Stimulated activated CD4-positive, alpha-beta T cell treated with anti-CD3 and anti-CD28 coated beads, Interleukin-4, amount 100 ng/mL, for 4 hours (primary cell): ENCODE measurements around the gene TBC1D22A.

ENCODE experiments used
- DNase-seq, 2 experiments: peaks; one replicate each; pipeline ENCODE4 v3.0.0-alpha.2; 2020

The TBC1D22A gene

GRCh38 chr22:47187176-47187957 is 424.9 kb downstream of the TBC1D22A start:
- DNase-seq: no peak

DNA sequence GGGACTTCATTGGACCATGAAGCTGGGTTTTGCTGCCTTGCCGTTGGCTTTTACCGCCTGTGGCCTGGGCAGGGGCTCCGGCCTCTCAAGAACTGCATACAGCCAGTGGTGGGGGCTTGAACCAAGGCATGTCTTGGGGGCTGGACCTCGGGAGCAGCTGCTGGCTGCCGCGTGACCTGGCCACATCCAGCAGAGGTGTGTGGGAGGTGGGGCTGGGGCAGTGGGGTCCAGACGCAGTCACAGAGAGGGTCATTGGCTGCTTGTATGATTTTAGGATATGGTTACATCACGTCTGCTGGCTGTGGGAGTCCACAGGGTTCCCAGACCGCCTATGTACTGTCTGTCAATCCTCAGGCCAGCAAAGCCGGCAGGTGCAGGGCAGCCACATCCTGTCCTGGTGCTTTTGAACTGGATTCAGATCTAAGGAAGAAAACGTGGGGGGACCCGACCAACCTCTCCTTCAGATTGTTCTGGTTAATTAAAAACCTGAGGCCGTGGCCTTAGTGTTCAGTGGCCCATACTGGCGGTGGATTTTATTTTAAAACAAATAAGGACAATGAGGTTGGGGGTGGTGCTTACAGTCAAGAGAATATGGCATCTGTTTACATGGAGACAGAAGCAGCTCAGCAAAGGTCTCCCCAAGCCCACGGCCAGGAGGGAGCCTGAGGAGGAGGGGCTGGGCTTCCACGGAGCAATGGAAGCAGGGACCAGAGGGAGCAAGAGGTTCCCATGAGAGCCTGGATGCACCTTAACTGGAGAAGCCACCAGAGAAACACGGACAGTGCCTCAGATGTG is 426.0 kb downstream of the TBC1D22A start:
- DNase-seq: no peak

DNA sequence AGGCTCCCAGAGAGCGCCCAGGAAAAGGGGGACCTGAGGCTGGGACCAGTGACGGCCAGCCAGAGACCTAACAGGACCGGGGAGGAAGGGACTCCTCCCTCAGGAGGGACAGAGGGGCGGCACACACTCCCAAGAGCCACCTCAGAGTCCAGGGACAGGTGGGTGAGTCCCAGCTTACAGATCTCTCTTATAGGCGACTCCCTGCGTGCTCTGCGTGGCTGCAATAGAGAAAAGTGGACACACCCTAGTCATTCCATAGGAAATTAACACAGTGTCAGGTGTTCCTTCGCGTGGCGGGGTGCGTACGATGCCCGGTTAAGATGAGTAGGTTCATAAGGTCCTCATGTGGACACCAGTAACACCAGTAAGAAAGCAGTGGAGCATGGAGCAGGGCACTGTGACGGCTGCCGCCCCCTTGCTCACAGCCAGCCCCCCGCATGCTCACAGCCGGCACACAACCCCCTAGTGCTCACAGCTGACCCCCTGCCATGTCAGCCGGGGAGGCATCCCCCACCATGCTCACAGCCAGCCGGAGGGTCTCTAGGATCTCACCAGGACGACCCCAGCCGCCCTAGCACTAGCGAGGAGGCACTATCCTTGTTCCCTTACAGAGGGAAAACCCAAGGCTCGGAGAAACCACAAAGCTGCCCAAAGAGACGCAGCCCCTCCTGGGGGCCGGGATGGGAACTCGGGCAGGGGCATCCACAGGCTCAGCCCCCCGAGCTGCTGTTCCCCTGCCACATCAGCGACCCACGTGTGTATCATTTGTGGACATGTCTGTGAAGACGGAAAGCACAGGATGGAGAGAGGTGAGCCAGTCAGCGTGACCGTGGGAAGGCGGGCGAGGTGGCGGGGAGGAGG is 426.8 kb downstream of the TBC1D22A start:
- DNase-seq: no peak

DNA sequence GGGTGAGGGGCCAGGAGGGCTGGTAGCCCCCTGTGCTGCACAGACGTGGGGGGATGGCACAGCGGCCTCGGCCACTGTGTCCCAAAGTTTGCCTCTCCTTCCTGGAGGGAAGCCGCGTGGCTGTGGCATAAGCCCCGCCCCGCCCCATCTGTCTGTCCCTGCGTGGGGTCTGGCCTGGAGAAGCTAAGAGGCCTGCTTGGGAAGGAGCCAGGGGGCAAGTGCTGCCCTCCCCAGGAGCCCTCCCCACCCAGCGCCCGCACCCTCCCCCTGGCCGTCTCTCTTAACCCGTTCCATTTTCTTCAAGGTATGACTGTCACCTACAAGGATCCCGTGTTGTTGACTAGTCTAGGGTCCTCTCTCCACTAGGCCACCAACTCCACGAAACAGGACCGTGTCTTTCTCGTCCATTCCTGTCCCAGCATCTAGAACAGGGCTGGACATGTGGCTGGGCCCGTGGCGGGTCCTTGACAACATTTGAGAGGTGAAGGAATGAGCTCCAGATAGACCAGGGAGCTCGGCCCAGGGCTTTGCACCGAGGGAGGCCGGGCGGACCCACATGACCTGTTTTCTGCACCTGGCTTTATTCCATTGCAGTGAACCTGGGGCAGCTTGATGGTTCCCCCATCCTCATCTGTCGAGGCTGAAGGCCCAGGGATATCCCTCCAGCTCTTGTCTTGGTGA is 428.0 kb downstream of the TBC1D22A start:
- no peak for DNase-seq

DNA sequence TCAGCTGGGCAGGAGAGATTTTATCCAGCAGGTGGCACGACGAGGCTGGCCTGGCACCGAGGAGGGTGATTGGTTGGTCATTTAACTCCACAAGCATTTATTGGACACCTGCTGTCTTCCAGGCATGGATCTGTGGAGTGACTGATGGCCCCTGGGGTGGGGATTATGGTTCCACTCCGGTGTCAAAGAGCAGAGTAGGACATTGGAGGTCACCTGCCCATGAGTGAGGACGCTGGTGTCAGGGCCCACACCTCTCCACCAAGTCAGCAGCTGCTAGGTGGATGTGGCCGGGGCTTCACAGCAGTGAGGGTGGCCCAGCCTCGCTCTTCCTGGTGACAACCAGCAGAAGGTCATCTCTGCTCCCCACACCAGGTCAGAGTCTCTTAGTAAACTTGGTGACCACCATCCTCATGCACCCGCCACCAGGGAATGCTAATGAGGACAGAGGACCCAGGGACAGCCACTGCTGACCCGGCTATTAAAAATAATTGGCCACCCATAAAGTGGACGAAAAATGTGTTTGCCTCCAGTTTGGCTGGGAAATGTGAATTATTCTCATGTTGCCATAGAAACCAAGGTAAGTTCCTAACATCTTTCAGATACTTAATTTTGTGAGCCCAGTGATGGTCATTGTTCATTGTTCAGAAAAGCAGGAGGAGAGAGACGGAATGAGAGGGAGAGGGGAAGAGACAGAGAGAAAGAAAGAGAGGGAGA is 428.7 kb downstream of the TBC1D22A start:
- no peak for DNase-seq

DNA sequence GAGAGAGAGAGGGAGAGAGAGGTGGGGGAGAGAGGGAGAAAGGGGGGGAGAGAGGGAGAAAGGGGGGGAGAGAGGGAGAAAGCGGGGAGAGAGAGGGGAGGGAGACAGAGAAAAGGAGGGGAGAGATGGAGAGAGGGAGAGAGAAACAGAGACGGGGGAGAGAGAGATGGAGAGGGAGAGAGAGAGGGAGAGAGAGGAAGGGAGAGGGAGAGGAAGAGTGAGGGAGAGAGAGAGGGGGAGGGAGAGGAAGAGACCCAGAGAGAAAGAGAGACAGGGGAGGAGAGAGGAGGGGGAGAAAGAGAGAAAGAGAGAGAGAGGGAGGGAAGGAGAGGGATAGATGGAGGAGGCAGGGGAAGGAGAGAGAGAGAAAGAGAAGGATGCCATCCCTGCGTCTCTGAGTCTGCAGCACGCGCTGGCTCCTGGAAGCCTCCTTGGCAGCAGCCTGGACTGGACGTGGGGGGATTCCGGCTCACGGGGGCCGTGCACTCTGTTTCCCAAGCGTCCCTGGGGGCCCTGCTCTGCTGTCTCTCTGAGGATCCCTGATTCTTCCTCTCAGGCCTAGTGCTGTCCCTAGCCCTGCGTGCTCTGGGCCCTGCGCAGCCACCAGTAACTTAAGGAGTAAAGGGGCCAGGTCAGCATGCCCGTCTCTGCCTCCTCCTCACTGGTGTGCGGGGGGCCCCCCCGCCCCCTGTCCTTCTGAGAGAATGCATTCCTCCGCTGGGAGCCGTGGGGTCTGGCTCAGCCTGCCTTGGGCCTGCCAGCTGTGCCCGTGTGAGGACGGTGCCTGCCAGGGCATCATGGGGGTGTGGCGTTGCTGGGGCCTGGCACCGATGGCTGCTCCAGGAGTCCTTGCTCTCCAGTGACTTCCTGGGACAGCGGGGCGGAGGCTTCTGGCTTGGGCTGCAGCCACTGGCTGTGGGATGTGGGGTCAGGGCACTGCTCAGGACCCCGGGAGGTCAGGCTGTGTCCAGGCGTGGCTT is 429.5 kb downstream of the TBC1D22A start:
- DNase-seq: no peak

- DNase-seq: no peak
Measured at GRCh38 chr22:47192651-47193437, 430.4 kb downstream of the TBC1D22A start.

- DNase-seq: no peak
Measured at GRCh38 chr22:47193606-47194329, 431.3 kb downstream of the TBC1D22A start.

- DNase-seq: no peak
Measured at GRCh38 chr22:47194476-47195155, 432.2 kb downstream of the TBC1D22A start.

- no peak for DNase-seq
Measured at GRCh38 chr22:47195156-47195483, 432.7 kb downstream of the TBC1D22A start.

- DNase-seq: no peak
Measured at GRCh38 chr22:47195484-47196165, 433.2 kb downstream of the TBC1D22A start.

- DNase-seq: no peak
Measured at GRCh38 chr22:47196166-47196849, 433.9 kb downstream of the TBC1D22A start.

- no peak for DNase-seq
Measured at GRCh38 chr22:47196881-47197772, 434.7 kb downstream of the TBC1D22A start.

DNA sequence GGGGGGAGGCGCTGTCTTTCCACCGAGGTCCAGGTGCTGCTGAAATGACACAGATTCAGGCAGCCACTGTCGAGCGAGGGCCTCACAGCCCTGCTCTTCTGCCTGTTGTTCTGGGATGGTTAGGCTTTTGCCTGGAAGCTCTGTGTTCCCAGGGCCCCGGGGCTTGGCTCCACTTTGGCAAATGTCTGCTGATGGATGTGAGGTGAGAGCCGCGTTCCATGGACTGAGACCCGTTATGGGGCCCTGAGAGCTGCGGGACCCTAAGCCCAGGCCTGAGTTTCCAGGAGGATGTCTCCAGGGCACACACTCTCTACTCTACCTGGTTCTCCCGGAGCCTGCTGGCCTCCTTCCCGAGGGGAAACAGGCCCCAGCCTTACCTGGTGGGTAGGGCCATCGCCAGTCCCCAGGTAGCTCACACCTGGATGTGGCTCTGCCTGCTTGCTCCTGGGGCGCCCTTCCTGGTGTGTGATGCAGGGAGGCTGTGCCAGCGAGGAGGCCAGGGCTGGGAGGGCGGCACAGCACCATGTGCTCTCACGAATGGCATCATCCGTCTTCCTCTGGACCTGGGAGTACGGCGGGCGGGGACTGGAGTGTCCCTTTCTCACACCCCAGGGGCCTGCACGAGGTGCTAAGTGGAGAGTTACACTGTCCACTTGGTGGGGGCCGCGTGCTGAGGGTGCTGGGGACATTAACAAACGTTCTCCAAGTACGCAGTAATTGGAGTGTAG is 435.5 kb downstream of the TBC1D22A start:
- DNase-seq: no peak

GRCh38 chr22:47198801-47199251 is 436.4 kb downstream of the TBC1D22A start:
- DNase-seq: no peak
